Hematopoietic multipotent progenitor cell treated with erythropoietin and hydrocortisone succinate and interleukin-3 and kit ligand, for 8 days (in vitro differentiated cells): ENCODE data around the gene LRRC23.

ENCODE experiments used
- DNase-seq: peaks from one replicate; pipeline ENCODE4 v3.0.0-alpha.2; 2015

The LRRC23 gene

DNA sequence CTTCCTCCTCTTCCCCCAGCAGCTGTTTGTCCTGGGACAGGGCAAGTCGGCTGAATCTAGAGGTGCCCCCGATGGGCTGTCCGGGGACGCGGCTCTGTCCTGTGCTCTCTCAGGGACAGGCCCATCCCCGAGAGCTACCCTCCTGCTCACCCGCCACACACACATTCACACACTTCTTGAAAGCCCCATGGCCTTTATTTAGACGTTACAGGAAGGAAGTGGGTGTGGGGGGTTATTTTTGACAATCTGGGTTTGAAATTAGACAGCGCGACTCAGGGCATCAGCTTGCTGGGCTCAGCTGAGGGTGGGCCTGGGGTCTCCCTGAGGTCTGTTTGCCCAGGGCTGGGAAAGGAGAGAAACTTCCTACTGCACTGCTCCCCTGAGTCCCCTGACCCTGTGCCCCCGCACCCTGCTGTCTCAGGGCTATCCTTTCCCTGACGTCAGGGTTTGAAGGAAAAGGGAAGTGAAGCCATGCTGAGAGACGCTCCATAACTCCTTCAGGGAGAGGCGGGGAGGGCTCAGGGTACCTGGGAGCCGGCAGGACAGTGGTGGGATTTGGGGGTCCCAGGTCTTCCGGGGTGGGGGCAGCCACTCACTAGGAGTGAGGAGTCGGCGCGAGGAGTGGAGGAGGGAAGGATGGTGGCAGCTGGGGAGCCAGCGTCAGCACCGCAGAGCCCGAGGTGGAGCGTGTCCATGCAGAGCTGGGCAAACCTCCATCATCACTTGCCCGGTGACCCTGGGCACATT is 54.6 kb downstream of the LRRC23 start:
- DNase-seq: peak; percentile 29

GRCh38 chr12:6959805-6960592 is 55.4 kb downstream of the LRRC23 start:
- no peak for DNase-seq

GRCh38 chr12:6960593-6961277 is 56.1 kb downstream of the LRRC23 start:
- DNase-seq: peak; percentile 72

- peak; percentile 94 for DNase-seq
Observed at GRCh38 chr12:6961278-6961694, 56.7 kb downstream of the LRRC23 start.

GRCh38 chr12:6961695-6962284 is 57.2 kb downstream of the LRRC23 start:
- peak; percentile 93 for DNase-seq

GRCh38 chr12:6962285-6963015 is 57.8 kb downstream of the LRRC23 start:
- no peak for DNase-seq

DNA sequence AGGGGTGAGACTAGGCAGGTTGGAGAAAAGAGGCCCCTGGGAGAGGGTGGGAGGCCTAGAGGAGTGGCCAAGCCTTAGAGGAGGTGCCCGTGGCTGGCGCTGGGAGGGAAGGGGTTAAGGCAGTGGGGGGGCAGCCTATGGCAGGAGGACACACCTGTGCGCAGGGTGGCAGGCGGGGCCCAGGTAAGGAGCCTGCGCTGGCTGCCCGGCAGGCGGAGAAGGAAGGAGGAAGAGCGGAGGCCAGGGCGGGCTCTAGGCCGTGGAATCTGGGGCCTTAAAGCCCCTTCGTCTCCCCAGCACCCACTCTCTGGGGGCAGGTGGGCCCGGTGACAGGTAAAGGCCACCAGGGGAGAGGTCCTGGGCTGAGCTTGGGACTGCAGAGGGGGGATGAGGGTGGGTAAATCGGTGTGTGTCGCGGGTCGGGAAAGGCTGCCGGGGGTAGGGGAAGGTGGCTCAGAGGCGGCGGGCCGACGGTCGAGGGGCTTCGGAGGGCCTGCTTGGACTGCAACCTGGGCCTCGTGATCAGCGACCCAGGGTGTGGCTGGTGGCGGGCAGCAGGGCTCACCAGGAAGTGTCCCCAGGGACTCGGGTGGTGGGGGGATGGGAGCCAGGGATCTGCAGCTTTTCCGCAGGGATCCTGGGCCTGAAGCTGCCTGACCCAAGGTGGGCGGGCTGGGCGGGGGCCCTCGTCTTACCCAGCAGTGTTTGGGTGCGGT is 58.6 kb downstream of the LRRC23 start:
- DNase-seq: no peak
